Epithelial cell of esophagus (primary cell): ENCODE measurements around the gene OPRM1.

ENCODE experiments used
- DNase-seq: peaks from one replicate; pipeline ENCODE4 v3.0.0; 2010; ENCODE audit warnings: low read depth
- H3K4me3 ChIP-seq: 2 replicates; pipeline ENCODE4 v1.5.1; 2011; ENCODE audit warnings: mild to moderate bottlenecking, low read length, control low read depth
- TF ChIP-seq, protein P1 (sequence below): IDR thresholded peaks from 2 replicates; pipeline ENCODE4 v1.5.1; 2011; ENCODE audit warnings: low read depth, mild to moderate bottlenecking, low read length, control low read depth, inconsistent platforms; ENCODE audit not compliant: insufficient read depth; ENCODE audit errors: missing control alignments

OPRM1 gene

DNA sequence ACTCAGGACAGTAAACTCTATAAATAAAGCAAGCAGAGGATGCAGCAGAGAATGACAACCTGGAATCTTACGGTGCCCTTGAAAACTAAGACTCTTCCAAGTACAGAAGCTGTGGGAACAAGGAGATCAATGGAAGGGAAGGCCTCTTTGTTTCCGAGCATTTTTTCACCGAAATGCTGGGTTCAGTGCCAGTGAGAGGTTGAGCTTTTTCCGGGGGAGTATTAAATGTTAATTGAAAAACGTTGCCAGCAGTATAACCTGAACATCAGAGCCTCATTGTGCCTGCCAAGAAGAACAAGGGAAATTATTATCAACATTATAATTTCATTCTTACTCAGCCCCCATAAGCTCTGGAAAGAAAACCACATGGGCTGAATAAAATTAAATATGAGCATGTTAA, 17.5 kb downstream of the OPRM1 start:
- TF ChIP-seq, protein P1, sequence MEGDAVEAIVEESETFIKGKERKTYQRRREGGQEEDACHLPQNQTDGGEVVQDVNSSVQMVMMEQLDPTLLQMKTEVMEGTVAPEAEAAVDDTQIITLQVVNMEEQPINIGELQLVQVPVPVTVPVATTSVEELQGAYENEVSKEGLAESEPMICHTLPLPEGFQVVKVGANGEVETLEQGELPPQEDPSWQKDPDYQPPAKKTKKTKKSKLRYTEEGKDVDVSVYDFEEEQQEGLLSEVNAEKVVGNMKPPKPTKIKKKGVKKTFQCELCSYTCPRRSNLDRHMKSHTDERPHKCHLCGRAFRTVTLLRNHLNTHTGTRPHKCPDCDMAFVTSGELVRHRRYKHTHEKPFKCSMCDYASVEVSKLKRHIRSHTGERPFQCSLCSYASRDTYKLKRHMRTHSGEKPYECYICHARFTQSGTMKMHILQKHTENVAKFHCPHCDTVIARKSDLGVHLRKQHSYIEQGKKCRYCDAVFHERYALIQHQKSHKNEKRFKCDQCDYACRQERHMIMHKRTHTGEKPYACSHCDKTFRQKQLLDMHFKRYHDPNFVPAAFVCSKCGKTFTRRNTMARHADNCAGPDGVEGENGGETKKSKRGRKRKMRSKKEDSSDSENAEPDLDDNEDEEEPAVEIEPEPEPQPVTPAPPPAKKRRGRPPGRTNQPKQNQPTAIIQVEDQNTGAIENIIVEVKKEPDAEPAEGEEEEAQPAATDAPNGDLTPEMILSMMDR: no peak
- no peak for DNase-seq
- no peak overlapping the region for H3K4me3 ChIP-seq

DNA sequence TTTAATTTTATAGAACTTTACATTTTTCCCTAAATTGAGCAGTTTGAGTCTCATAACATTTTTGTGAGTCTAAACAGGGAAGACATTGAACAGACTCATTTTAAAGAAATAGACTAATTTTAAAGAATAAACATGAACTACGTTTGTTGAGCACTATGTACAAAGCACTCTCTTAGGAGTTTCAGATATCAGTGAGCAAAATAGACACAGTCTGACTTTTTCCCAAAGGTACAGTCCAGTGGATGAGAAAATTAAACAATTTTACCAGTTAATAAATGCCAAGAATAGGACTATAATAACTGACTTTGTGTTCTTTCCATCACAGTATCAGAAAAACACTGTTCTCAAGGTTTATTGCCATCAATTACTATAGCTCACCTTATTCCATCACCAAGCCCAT, 18.1 kb downstream of the OPRM1 start:
- TF ChIP-seq, protein P1: no peak
- H3K4me3 ChIP-seq: no peak overlapping the region
- no peak for DNase-seq

DNA sequence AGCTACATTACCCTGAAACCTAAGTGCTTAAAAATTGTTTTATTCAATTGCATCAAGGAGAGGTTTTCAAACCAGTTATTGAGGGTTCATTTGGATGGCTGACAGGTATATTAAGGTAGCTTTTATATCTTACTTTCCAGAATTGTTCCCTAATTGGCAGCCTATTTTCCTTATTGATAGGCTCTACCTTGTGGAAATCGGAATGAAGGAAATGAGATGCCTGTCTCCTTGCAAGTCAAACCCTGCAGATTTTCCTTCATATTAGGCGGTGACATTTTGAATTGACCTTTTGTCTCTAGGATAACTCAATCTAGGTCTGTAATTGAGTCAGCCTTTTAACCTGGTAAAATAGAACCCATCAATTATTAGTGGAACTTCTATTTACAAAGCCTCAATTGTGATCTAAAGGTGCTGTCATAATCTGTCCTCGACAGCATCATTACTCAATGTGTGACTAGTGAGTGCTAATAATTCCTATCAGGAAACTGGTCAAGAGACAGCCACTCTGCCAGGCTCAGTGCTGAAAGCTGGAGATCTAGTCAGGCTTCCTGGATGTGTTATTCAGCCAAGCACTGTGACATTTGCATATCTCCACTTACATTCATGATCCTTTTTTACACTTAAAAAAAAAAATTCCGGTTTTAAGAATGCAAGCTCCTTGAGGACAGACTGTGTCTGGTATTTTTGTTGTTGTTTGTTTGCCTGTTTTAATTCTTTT, 20.1 kb downstream of the OPRM1 start:
- peak; percentile 5 for DNase-seq
- TF ChIP-seq, protein P1: no peak
- H3K4me3 ChIP-seq: no peak overlapping the region

DNA sequence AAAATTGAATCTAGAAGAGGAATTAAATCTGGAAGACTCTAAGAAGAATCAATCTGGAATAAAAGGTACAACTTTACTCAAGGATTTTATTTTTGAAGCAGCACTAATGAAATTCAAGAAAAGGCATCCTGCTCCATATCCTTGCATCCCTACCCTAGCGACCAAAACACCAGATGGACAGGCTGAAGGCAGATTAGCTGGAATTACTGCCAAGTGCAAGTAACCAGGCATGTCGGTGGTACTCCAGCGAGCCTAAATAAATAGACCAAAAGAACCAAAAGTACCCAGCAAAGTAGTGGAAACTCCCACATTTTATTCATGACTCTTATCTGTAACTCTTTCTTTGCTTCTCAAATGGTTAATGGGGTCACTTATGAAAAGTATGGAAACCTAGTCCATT, 21.0 kb downstream of the OPRM1 start:
- H3K4me3 ChIP-seq: no peak overlapping the region
- TF ChIP-seq, protein P1: no peak
- DNase-seq: no peak

DNA sequence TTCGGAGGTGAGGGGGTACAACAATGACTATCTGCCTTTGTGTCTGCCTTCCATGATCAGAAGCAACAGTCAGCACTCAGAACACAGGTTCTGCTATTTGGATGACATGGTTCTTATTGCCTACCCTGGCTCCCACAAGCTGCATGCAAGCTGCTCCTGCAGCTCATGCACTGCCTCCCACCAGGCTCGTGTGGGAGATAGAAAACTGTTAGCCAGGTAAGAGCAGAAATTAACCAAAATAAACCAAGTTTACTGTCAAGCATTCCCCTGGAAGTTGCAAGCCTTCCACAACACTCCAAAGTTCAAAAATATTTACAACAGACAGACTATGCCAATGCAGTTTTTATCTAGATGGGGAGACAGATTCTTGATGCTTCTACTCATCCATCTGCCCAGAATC, 31.0 kb downstream of the OPRM1 start:
- TF ChIP-seq, protein P1: no peak
- DNase-seq: no peak
- no peak overlapping the region for H3K4me3 ChIP-seq

DNA sequence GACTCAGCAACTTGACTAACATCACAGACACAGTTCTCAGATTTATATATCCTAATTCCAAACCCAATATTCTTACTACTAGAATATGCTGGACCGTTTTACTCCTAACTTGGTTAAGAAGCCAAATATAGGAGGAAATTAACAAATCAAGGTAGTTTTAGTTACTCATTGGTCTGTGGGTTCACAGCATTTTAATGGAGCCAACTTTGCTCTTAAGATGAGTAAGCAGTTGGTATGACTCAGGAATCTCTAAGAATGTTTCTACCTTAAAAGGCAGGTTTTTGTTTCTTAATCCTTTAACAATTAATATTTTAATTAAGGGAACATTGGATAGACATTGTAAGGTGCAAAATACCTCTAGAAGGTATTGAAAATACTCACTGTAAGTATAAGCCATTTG, 31.6 kb downstream of the OPRM1 start:
- TF ChIP-seq, protein P1: no peak
- DNase-seq: peak; percentile 76
- no peak overlapping the region for H3K4me3 ChIP-seq

DNA sequence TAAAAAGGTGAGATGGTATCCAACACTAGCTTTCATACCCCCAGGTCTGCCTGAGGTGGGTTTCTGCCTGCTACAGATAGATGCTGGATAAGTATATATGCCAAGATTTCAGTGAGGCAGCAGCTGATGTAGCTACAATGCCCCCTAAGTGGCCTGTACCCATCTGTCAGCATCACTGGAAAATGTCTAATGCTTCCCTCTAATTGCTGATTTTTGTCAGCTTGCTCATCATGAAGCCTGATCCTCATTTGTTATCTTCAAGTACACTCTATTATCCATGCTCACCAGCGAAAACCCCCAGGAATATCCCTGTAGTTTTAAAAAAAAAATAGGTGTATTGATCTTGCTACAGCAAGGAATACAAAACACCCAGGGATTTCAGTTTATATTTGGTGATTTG, 32.2 kb downstream of the OPRM1 start:
- DNase-seq: no peak
- H3K4me3 ChIP-seq: no peak overlapping the region
- TF ChIP-seq, protein P1: no peak
